T-helper 2 cell treated with Interferon-gamma antibody and Interleukin-4, amounts not matched to agents 5 μg/mL and 100 μg/mL, for 36 hours (primary cell): ENCODE data around the gene MPND.

Experiments
- DNase-seq: peaks from one replicate; pipeline ENCODE4 v3.0.0; 2021; ENCODE audit warnings: low spot score
- H3K27ac Mint-ChIP-seq: one replicate; pipeline ENCODE4 v1.8.0; 2021; ENCODE audit warnings: mild to moderate bottlenecking, mixed read lengths
- H3K27me3 Mint-ChIP-seq: one replicate; pipeline ENCODE4 v1.8.0; 2021; ENCODE audit warnings: low read depth, mixed read lengths
- H3K36me3 Mint-ChIP-seq: one replicate; pipeline ENCODE4 v1.8.0; 2021; ENCODE audit warnings: low read depth, mixed read lengths
- H3K4me1 Mint-ChIP-seq: one replicate; pipeline ENCODE4 v1.8.0; 2021; ENCODE audit warnings: low read depth, mixed read lengths
- H3K4me3 Mint-ChIP-seq: one replicate; pipeline ENCODE4 v1.8.0; 2022; ENCODE audit warnings: mild to moderate bottlenecking, moderate library complexity, mixed read lengths
- H3K9me3 Mint-ChIP-seq: one replicate; pipeline ENCODE4 v1.8.0; 2021; ENCODE audit warnings: mixed read lengths

MPND gene

GRCh38 chr19:4371247-4372164 lies 28.1 kb downstream of the MPND start:
- Mint-ChIP-seq H3K9me3 (no peaks in the 10 kb centered on the region), H3K4me3 (peak overlapping the region; percentile 85), H3K36me3 (peaks cover 17% of the 10 kb centered on the region), H3K4me1 (peaks cover 44% of the 10 kb centered on the region), H3K27ac (peak overlapping the region; percentile 75), H3K27me3 (no peaks in the 10 kb centered on the region)
- no peak for DNase-seq

GRCh38 chr19:4372165-4373012 lies 29.0 kb downstream of the MPND start:
- Mint-ChIP-seq H3K9me3 (no peaks in the 10 kb centered on the region), H3K4me3 (no peak overlapping the region), H3K27me3 (no peaks in the 10 kb centered on the region), H3K4me1 (peaks cover 49% of the 10 kb centered on the region), H3K36me3 (peaks cover 13% of the 10 kb centered on the region), H3K27ac (peak overlapping the region; percentile 49)
- DNase-seq = no peak

GRCh38 chr19:4373013-4373367 lies 29.6 kb downstream of the MPND start:
- Mint-ChIP-seq H3K9me3 (no peaks in the 10 kb centered on the region), H3K4me1 (peaks cover 44% of the 10 kb centered on the region), H3K36me3 (peaks cover 9% of the 10 kb centered on the region), H3K27ac (peak overlapping the region; percentile 26), H3K27me3 (no peaks in the 10 kb centered on the region), H3K4me3 (no peak overlapping the region)
- DNase-seq = no peak

GRCh38 chr19:4373601-4374497 lies 30.5 kb downstream of the MPND start:
- no peaks in the 10 kb centered on the region for H3K9me3 Mint-ChIP-seq
- H3K4me1 Mint-ChIP-seq = peaks cover 38% of the 10 kb centered on the region
- H3K36me3 Mint-ChIP-seq = peaks cover 9% of the 10 kb centered on the region
- peak overlapping the region; percentile 3 for H3K27ac Mint-ChIP-seq
- DNase-seq = no peak
- H3K27me3 Mint-ChIP-seq = no peaks in the 10 kb centered on the region
- H3K4me3 Mint-ChIP-seq = no peak overlapping the region

- H3K27ac Mint-ChIP-seq = no peak overlapping the region
- H3K27me3 Mint-ChIP-seq = no peaks in the 10 kb centered on the region
- H3K4me1 Mint-ChIP-seq = peaks cover 40% of the 10 kb centered on the region
- H3K9me3 Mint-ChIP-seq = no peaks in the 10 kb centered on the region
- peaks cover 14% of the 10 kb centered on the region for H3K36me3 Mint-ChIP-seq
- no peak for DNase-seq
- H3K4me3 Mint-ChIP-seq = no peak overlapping the region
Observed at GRCh38 chr19:4374498-4375163, 31.3 kb downstream of the MPND start.

- Mint-ChIP-seq H3K9me3 (no peaks in the 10 kb centered on the region), H3K36me3 (peaks cover 15% of the 10 kb centered on the region), H3K27ac (peak overlapping the region; percentile 72), H3K27me3 (no peaks in the 10 kb centered on the region), H3K4me1 (peaks cover 45% of the 10 kb centered on the region), H3K4me3 (peak overlapping the region; percentile 18)
- no peak for DNase-seq
Observed at GRCh38 chr19:4375164-4376027, 32.0 kb downstream of the MPND start.

GRCh38 chr19:4376028-4376670 lies 32.8 kb downstream of the MPND start:
- peak overlapping the region; percentile 18 for H3K4me3 Mint-ChIP-seq
- no peaks in the 10 kb centered on the region for H3K27me3 Mint-ChIP-seq
- H3K36me3 Mint-ChIP-seq = peaks cover 15% of the 10 kb centered on the region

GRCh38 chr19:4376671-4376990 lies 33.3 kb downstream of the MPND start:
- H3K4me3 Mint-ChIP-seq = peak overlapping the region; percentile 18
- H3K9me3 Mint-ChIP-seq = no peaks in the 10 kb centered on the region
- peak overlapping the region; percentile 72 for H3K27ac Mint-ChIP-seq
- peaks cover 15% of the 10 kb centered on the region for H3K36me3 Mint-ChIP-seq
- H3K27me3 Mint-ChIP-seq = no peaks in the 10 kb centered on the region
- H3K4me1 Mint-ChIP-seq = peaks cover 47% of the 10 kb centered on the region
- DNase-seq = no peak

More at GRCh38 chr19:4376028-4376670, 32.8 kb downstream of the MPND start:
- no peak for DNase-seq
- no peaks in the 10 kb centered on the region for H3K9me3 Mint-ChIP-seq
- peak overlapping the region; percentile 72 for H3K27ac Mint-ChIP-seq
- peaks cover 48% of the 10 kb centered on the region for H3K4me1 Mint-ChIP-seq

GRCh38 chr19:4376991-4377781 lies 33.8 kb downstream of the MPND start:
- H3K27me3 Mint-ChIP-seq = no peaks in the 10 kb centered on the region
- no peak for DNase-seq
- peaks cover 15% of the 10 kb centered on the region for H3K36me3 Mint-ChIP-seq
- H3K27ac Mint-ChIP-seq = no peak overlapping the region
- H3K4me3 Mint-ChIP-seq = no peak overlapping the region
- peaks cover 49% of the 10 kb centered on the region for H3K4me1 Mint-ChIP-seq
- no peaks in the 10 kb centered on the region for H3K9me3 Mint-ChIP-seq

- Mint-ChIP-seq H3K9me3 (no peaks in the 10 kb centered on the region), H3K27me3 (no peaks in the 10 kb centered on the region), H3K36me3 (peaks cover 13% of the 10 kb centered on the region), H3K4me1 (peaks cover 50% of the 10 kb centered on the region), H3K27ac (peak overlapping the region; percentile 91), H3K4me3 (peak overlapping the region; percentile 84)
- DNase-seq = no peak
Observed at GRCh38 chr19:4378886-4379285, 35.5 kb downstream of the MPND start.

GRCh38 chr19:4379383-4380253 lies 36.3 kb downstream of the MPND start:
- H3K4me1 Mint-ChIP-seq = peaks cover 48% of the 10 kb centered on the region
- H3K4me3 Mint-ChIP-seq = peak overlapping the region; percentile 84
- H3K9me3 Mint-ChIP-seq = no peaks in the 10 kb centered on the region
- H3K27me3 Mint-ChIP-seq = no peaks in the 10 kb centered on the region
- peak; percentile 40 for DNase-seq
- peak overlapping the region; percentile 91 for H3K27ac Mint-ChIP-seq
- H3K36me3 Mint-ChIP-seq = peaks cover 12% of the 10 kb centered on the region
